Nephron progenitor cell (in vitro differentiated cells): Measurements from ENCODE around the gene PNISR.

Source experiments
- DNase-seq: peaks from one replicate; pipeline ENCODE4 v3.0.0; 2021
- H3K27ac Mint-ChIP-seq: 2 replicates; pipeline ENCODE4 v1.8.0; 2021; ENCODE audit warnings: mild to moderate bottlenecking, moderate library complexity, mixed read lengths
- H3K27me3 Mint-ChIP-seq: 2 replicates; pipeline ENCODE4 v1.8.0; 2021; ENCODE audit warnings: mild to moderate bottlenecking, low read depth, mixed read lengths; ENCODE audit not compliant: poor library complexity
- H3K36me3 Mint-ChIP-seq: 2 replicates; pipeline ENCODE4 v1.8.0; 2021; ENCODE audit warnings: low read depth, mixed read lengths
- H3K4me1 Mint-ChIP-seq: 2 replicates; pipeline ENCODE4 v1.8.0; 2021; ENCODE audit warnings: mixed read lengths
- H3K4me3 Mint-ChIP-seq: 2 replicates; pipeline ENCODE4 v1.8.0; 2021; ENCODE audit warnings: mild to moderate bottlenecking, moderate library complexity, mixed read lengths
- H3K9me3 Mint-ChIP-seq: 2 replicates; pipeline ENCODE4 v1.8.0; 2021; ENCODE audit warnings: mild to moderate bottlenecking, moderate library complexity, mixed read lengths
- CTCF ChIP-seq: fragments of 200-600 bp; sonication (generic); IDR thresholded peaks from 2 replicates; pipeline ENCODE4 v1.5.0; 2021; ENCODE audit warnings: antibody characterized with exemption

The PNISR gene

GRCh38 chr6:99353126-99353525 is 72.0 kb downstream of the PNISR start:
- H3K27me3 Mint-ChIP-seq = peaks cover 43% of the 10 kb centered on the region

GRCh38 chr6:99350573-99350972 is 74.5 kb downstream of the PNISR start:
- no peaks in the 10 kb centered on the region for H3K36me3 Mint-ChIP-seq
- peaks cover 26% of the 10 kb centered on the region for H3K27me3 Mint-ChIP-seq
- peaks cover 18% of the 10 kb centered on the region for H3K4me1 Mint-ChIP-seq
- H3K27ac Mint-ChIP-seq = no peak overlapping the region
- H3K4me3 Mint-ChIP-seq = peak overlapping the region; percentile 75
- TF ChIP-seq CTCF = no peak
- peak; percentile 4 for DNase-seq
- H3K9me3 Mint-ChIP-seq = no peaks in the 10 kb centered on the region

More at GRCh38 chr6:99353126-99353525, 72.0 kb downstream of the PNISR start:
- peak; percentile 45 for DNase-seq
- no peaks in the 10 kb centered on the region for H3K36me3 Mint-ChIP-seq
- no peak overlapping the region for H3K4me3 Mint-ChIP-seq
- peaks cover 15% of the 10 kb centered on the region for H3K4me1 Mint-ChIP-seq
- H3K27ac Mint-ChIP-seq = no peak overlapping the region
- H3K9me3 Mint-ChIP-seq = no peaks in the 10 kb centered on the region
- no peak for TF ChIP-seq CTCF

- Mint-ChIP-seq H3K36me3 (no peaks in the 10 kb centered on the region), H3K27ac (no peak within 1 kb of the TSS), H3K9me3 (no peaks in the 10 kb centered on the region), H3K27me3 (peaks cover 26% of the 10 kb centered on the region), H3K4me3 (peak within 1 kb of the TSS; percentile 90), H3K4me1 (peaks cover 18% of the 10 kb centered on the region)
- TF ChIP-seq CTCF = no peak
- peak; percentile 67 for DNase-seq
Observed at GRCh38 chr6:99349171-99350141, 75.7 kb downstream of the PNISR start, which contains the start of gene FAXC. TSS of gene FAXC (minus strand) at chr6:99349674. CDS start at chr6:99349372, 302 bp downstream.

GRCh38 chr6:99348288-99349170 is 76.6 kb downstream of the PNISR start:
- DNase-seq = no peak
- no peaks in the 10 kb centered on the region for H3K9me3 Mint-ChIP-seq
- TF ChIP-seq CTCF = no peak
- peaks cover 23% of the 10 kb centered on the region for H3K27me3 Mint-ChIP-seq
- H3K27ac Mint-ChIP-seq = no peak overlapping the region
- peak overlapping the region; percentile 90 for H3K4me3 Mint-ChIP-seq
- no peaks in the 10 kb centered on the region for H3K36me3 Mint-ChIP-seq
- peaks cover 18% of the 10 kb centered on the region for H3K4me1 Mint-ChIP-seq
